ENCODE results near the gene PI16. TPM values are rescaled to one million over a fixed set of nuclear protein-coding genes. Genes with fewer than 3 reads are reported as not detected.

PI16 gene
- total and polyA plus RNA-seq, 2 donors (not counting 3 experiments of a cell fraction or from before 2014, with no cell fraction given) = 0.14 TPM; not detected in 1

DNA sequence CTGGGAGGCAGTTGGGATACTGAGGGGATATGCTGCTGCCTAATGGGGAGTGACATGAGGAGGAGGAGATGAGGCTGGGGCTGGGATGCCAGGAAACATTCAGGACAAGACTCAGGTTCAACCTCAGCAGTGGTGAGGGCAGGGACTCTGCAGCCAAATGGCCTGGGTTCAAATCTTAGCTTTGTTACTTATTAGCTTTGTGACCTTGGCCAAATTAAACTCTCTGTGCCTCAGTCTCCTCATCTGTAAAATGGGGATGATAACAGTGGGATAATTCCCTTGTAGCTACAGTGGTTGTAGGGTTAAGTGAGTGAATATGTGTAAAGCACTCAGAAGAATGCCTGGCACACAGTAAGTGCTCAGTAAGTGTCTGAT, 1.9 kb downstream of the PI16 start:
- H3K9me1 ChIP-seq (replicated peaks; ENCODE audit: control insufficient read depth, extremely low read depth, insufficient read depth, low read length) = no peaks in the 10 kb centered on the region
- no peaks in the 10 kb centered on the region for H3K27me3 ChIP-seq (ENCODE audit: control insufficient read depth in 2 of 2, insufficient read depth in 2 of 2, low read length in 2 of 2)
- ChIA-PET CTCF (interaction anchor here (1.0 to 3.2 kb wide), 4 partner anchors 22 to 62 kb away, joined by 3 to 15 read pairs (median 8); no protein-coding TSS in a partner anchor), POLR2A (no interaction called here)
- no peaks in the 10 kb centered on the region for H3K79me2 ChIP-seq (ENCODE audit: control insufficient read depth, insufficient read depth, low read length)
- FAIRE-seq (no peak), DNase-seq (ENCODE audit: low read depth, low spot score) (no peak)
- peaks cover 3% of the 10 kb centered on the region for H3K4me1 ChIP-seq (ENCODE audit: control insufficient read depth, extremely low read depth, insufficient read depth, low read length)
- no peak overlapping the region for H3K4me2 ChIP-seq (ENCODE audit: insufficient read depth, low read length)
- H4K20me1 ChIP-seq (replicated peaks; ENCODE audit: control insufficient read depth, extremely low read depth, insufficient read depth, low read length) = no peaks in the 10 kb centered on the region
- H3K9me3 ChIP-seq (replicated peaks; ENCODE audit: control insufficient read depth, insufficient read depth, low read length) = no peaks in the 10 kb centered on the region
- no peak overlapping the region for H2AFZ ChIP-seq (ENCODE audit: low read depth, low read length)
- TF ChIP-seq, protein P1, sequence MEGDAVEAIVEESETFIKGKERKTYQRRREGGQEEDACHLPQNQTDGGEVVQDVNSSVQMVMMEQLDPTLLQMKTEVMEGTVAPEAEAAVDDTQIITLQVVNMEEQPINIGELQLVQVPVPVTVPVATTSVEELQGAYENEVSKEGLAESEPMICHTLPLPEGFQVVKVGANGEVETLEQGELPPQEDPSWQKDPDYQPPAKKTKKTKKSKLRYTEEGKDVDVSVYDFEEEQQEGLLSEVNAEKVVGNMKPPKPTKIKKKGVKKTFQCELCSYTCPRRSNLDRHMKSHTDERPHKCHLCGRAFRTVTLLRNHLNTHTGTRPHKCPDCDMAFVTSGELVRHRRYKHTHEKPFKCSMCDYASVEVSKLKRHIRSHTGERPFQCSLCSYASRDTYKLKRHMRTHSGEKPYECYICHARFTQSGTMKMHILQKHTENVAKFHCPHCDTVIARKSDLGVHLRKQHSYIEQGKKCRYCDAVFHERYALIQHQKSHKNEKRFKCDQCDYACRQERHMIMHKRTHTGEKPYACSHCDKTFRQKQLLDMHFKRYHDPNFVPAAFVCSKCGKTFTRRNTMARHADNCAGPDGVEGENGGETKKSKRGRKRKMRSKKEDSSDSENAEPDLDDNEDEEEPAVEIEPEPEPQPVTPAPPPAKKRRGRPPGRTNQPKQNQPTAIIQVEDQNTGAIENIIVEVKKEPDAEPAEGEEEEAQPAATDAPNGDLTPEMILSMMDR (IDR thresholded peaks at IDR 0.05; ENCODE audit: extremely low read depth in 1 of 2, insufficient read depth in 1 of 2, low read depth in 1 of 2, low read length in 2 of 2) = no peak
- TF ChIP-seq POLR2AphosphoS5 (IDR thresholded peaks at IDR 0.05; ENCODE audit: insufficient read depth, low read depth, low read length) (no peak), EZH2 (IDR thresholded peaks at IDR 0.05; ENCODE audit: borderline replicate concordance, low read depth, low read length, severe bottlenecking) (no peak), JUN (IDR thresholded peaks at IDR 0.05; ENCODE audit: borderline replicate concordance, insufficient read depth, insufficient read length, low read depth) (no peak), POLR2A (IDR thresholded peaks at IDR 0.05; ENCODE audit: low read depth, low read length) (no peak), GATA2 (IDR thresholded peaks at IDR 0.05; ENCODE audit: insufficient read depth, insufficient read length, low read depth, low read length) (no peak), FOS (IDR thresholded peaks at IDR 0.05; ENCODE audit: borderline replicate concordance, insufficient read depth, low read length) (no peak), MYC (IDR thresholded peaks at IDR 0.05; ENCODE audit: low read depth, low read length) (no peak)
- TF ChIP-seq, protein P2, sequence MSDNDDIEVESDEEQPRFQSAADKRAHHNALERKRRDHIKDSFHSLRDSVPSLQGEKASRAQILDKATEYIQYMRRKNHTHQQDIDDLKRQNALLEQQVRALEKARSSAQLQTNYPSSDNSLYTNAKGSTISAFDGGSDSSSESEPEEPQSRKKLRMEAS (IDR thresholded peaks at IDR 0.05; ENCODE audit: insufficient read depth, insufficient read length) = no peak
- no peak overlapping the region for H3K4me3 ChIP-seq (replicated peaks in 1 of 3; ENCODE audit: insufficient read depth in 1 of 3, low read depth in 1 of 3, low read length in 3 of 3)
- no peaks in the 10 kb centered on the region for H3K36me3 ChIP-seq (ENCODE audit: control insufficient read depth in 2 of 2, extremely low read depth in 1 of 2, insufficient read depth in 2 of 2, low read length in 2 of 2)
- H3K9ac ChIP-seq (replicated peaks; ENCODE audit: extremely low read depth, insufficient read depth, low read length) = no peak overlapping the region
- no peak overlapping the region for H3K27ac ChIP-seq (ENCODE audit: insufficient read depth, low read depth, low read length)
- intact Hi-C loops (cut with micrococcal nuclease) (no loop called here), dilution Hi-C loops (cut with MboI; ENCODE audit: extremely low pct_ligation_motif_present, low sequenced_read_pairs) (no loop called here)
- no TSS peak for BruUV-seq (replicated peaks)
